ENCODE data around the gene PKIB.

DNA sequence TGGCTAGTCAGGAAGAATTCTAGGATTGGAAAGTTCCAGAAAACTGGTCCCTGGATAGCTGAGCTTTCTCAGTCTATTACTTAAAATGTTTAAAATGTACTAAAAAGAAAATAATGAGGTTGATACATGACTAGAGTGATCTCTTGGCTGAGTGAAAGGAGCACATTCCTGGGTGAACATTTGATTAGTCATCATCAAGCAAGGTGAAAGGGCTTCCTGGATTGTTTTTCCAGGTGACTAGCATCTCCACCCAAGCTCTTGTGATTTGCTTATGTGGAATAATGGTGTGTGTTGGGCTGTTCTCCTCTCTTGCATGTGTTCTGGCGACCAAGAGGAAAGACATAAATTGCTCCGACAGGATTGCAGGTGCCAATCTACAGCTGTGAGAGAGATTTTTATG, 42.9 kb downstream of the PKIB start:
- TF ChIP-seq CTCF (IDR thresholded peaks at IDR 0.05 in 2 of 3, conservative IDR thresholded peaks at IDR 0.05 in 1 of 3; ENCODE audit: control insufficient read depth in 2 of 3, extremely low read depth in 1 of 3, insufficient read depth in 1 of 3, low read depth in 3 of 3, low read length in 3 of 3) (no peak), SREBF1 (IDR thresholded peaks at IDR 0.05; ENCODE audit: low read length) (no peak), EZH2 (IDR thresholded peaks at IDR 0.05; ENCODE audit: borderline replicate concordance, control insufficient read depth, low read depth, low read length) (no peak), TCF12 (IDR thresholded peaks at IDR 0.05; ENCODE audit: low read depth, low read length) (no peak), STAT3 (IDR thresholded peaks at IDR 0.05; ENCODE audit: low read depth, low read length) (no peak), GABPA (IDR thresholded peaks at IDR 0.05; ENCODE audit: low read depth) (no peak), JUNB (IDR thresholded peaks at IDR 0.05) (no peak)

Data from GM12878 (cell line).